OCI-LY7 (cell line): Measurements from ENCODE around the gene FZD10. TPM values are rescaled to one million over a fixed set of nuclear protein-coding genes. Genes with fewer than 3 reads are reported as not detected.

ENCODE experiments used
- BruUV-seq: library from RNA; stranded (reverse); fragments of 400-500 nt; replicated peaks from 2 replicates; lab custom pipeline; 2021; lab: Mats Ljungman, UMichigan
- CTCF ChIA-PET: fragments of 300-600 bp; sonication (Branson Sonifier 250); formaldehyde crosslinking; loops from one replicate; lab custom pipeline; 2022; ENCODE audit warnings: antibody characterized with exemption; ENCODE audit not compliant: unreplicated experiment; lab: Charles Lee
- POLR2A ChIA-PET: fragments of 300-600 bp; sonication (Branson Sonifier 250); formaldehyde crosslinking; loops from one replicate; lab custom pipeline; 2022; ENCODE audit warnings: antibody characterized with exemption; lab: Charles Lee
- DNase-seq: peaks from one replicate; pipeline ENCODE4 v3.0.0-alpha.2; 2015; ENCODE audit warnings: low spot score
- H2AFZ ChIP-seq: fragments of 200-600 bp; sonication (generic), shearing (Covaris generic); 2 replicates; pipeline ENCODE4 v1.6.1; 2014; ENCODE audit warnings: mild to moderate bottlenecking, antibody characterized with exemption, low read length, moderate library complexity
- H3K27ac ChIP-seq: fragments of 200-600 bp; sonication (generic); 2 replicates; pipeline ENCODE4 v1.5.1; 2014; ENCODE audit warnings: mixed run types, low read depth, mild to moderate bottlenecking, moderate library complexity, low read length, inconsistent platforms; ENCODE audit not compliant: poor library complexity, severe bottlenecking
- H3K36me3 ChIP-seq: fragments of 200-600 bp; sonication (generic); 2 replicates; pipeline ENCODE4 v1.6.1; 2014; ENCODE audit warnings: mild to moderate bottlenecking, antibody characterized with exemption, low read length, moderate library complexity, mixed read lengths; ENCODE audit not compliant: insufficient read depth
- H3K4me1 ChIP-seq: fragments of 200-600 bp; sonication (generic); 2 replicates; pipeline ENCODE4 v1.5.1; 2014; ENCODE audit warnings: mild to moderate bottlenecking, low read length; ENCODE audit not compliant: insufficient read depth, poor library complexity, severe bottlenecking
- H3K4me2 ChIP-seq: fragments of 200-600 bp; sonication (generic); 2 replicates; pipeline ENCODE4 v1.6.1; 2014; ENCODE audit warnings: mild to moderate bottlenecking, low read length
- H3K4me3 ChIP-seq: fragments of 200-600 bp; sonication (generic); 2 replicates; pipeline ENCODE4 v1.5.1; 2014; ENCODE audit warnings: mild to moderate bottlenecking, low read depth, low read length; ENCODE audit not compliant: poor library complexity, severe bottlenecking
- H3K79me2 ChIP-seq: fragments of 200-600 bp; sonication (generic); 2 replicates; pipeline ENCODE4 v1.6.1; 2016; ENCODE audit warnings: low read depth, mild to moderate bottlenecking, low read length, moderate library complexity, mixed read lengths; ENCODE audit not compliant: insufficient read depth
- H3K9me2 ChIP-seq: fragments of 200-600 bp; sonication (generic); 2 replicates; pipeline ENCODE4 v1.6.1; 2016; ENCODE audit warnings: mild to moderate bottlenecking, low read length, mixed read lengths; ENCODE audit not compliant: insufficient read depth
- H3K9me3 ChIP-seq: fragments of 200-600 bp; sonication (generic); 2 replicates; pipeline ENCODE4 v1.6.1; 2014; ENCODE audit warnings: mild to moderate bottlenecking, mixed run types, low read length, mixed read lengths
- H4K20me1 ChIP-seq: fragments of 200-600 bp; sonication (generic); 2 replicates; pipeline ENCODE4 v1.6.1; 2014; ENCODE audit warnings: mild to moderate bottlenecking, antibody characterized with exemption, low read length, moderate library complexity, mixed read lengths; ENCODE audit not compliant: insufficient read depth
- EZH2phosphoT487 ChIP-seq: fragments of 200-600 bp; sonication (generic); IDR thresholded peaks from 2 replicates; pipeline ENCODE4 v1.6.1; 2018; ENCODE audit warnings: low read depth, borderline replicate concordance, mild to moderate bottlenecking, mixed run types, antibody characterized with exemption, low read length, moderate library complexity, mixed read lengths
- intact Hi-C: fragments of 100-400 bp; cut with micrococcal nuclease; formaldehyde crosslinking; loops from one replicate; pipeline ENCODE4 v1.10.0; 2022; ENCODE audit not compliant: unreplicated experiment
- total RNA-seq, 2 experiments: library from RNA; depleted of rRNA in 1 of 2; stranded (reverse); fragments of >200 nt in 1 of 2; shearing (Covaris generic) in 1 of 2; gene quantifications; 2 replicates each; pipeline ENCODE4 v1.2.3, GENCODE V29; 2014 to 2022
- TF ChIP-seq, protein P1 (sequence below): fragments of 200-600 bp; sonication (generic); conservative IDR thresholded peaks from 2 replicates; pipeline ENCODE4 v1.5.1; 2014; ENCODE audit warnings: mild to moderate bottlenecking, antibody characterized with exemption, low read length, moderate library complexity, mixed read lengths

The FZD10 gene
- total RNA-seq, 2 experiments from 2014 or later = not detected

DNA sequence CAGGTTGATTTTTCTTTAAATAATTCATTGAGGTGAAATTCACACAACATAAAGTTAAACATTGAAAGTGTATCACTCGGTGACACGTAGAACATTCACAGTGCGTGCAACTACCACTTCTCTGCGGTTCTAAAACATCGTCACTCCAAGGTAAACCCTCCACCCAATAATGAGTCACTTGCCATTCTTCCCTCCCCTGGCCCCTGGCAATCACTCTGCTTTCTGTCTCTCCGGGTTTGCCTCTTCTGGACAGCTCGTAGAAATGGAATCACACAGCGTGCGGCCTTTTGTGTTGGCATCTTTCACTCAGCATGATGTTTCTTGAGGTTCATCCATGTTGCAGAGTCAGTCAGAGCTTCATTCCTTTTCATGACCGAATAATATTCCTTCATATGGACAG is 18.9 kb downstream of the FZD10 start:
- CTCF ChIA-PET = no interaction called here
- Histone ChIP-seq H3K9me2 (no peaks in the 10 kb centered on the region), H3K36me3 (no peaks in the 10 kb centered on the region), H2AFZ (no peak overlapping the region), H3K9me3 (no peaks in the 10 kb centered on the region), H3K4me2 (no peak overlapping the region), H4K20me1 (no peaks in the 10 kb centered on the region), H3K79me2 (no peaks in the 10 kb centered on the region), H3K27ac (no peak overlapping the region), H3K4me3 (no peak overlapping the region), H3K4me1 (no peaks in the 10 kb centered on the region)
- no TSS peak for BruUV-seq
- TF ChIP-seq EZH2phosphoT487 = no peak
- TF ChIP-seq, protein P1, sequence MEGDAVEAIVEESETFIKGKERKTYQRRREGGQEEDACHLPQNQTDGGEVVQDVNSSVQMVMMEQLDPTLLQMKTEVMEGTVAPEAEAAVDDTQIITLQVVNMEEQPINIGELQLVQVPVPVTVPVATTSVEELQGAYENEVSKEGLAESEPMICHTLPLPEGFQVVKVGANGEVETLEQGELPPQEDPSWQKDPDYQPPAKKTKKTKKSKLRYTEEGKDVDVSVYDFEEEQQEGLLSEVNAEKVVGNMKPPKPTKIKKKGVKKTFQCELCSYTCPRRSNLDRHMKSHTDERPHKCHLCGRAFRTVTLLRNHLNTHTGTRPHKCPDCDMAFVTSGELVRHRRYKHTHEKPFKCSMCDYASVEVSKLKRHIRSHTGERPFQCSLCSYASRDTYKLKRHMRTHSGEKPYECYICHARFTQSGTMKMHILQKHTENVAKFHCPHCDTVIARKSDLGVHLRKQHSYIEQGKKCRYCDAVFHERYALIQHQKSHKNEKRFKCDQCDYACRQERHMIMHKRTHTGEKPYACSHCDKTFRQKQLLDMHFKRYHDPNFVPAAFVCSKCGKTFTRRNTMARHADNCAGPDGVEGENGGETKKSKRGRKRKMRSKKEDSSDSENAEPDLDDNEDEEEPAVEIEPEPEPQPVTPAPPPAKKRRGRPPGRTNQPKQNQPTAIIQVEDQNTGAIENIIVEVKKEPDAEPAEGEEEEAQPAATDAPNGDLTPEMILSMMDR = no peak
- intact Hi-C loops = no loop called here
- POLR2A ChIA-PET = no interaction called here
- DNase-seq = no peak

- Histone ChIP-seq H3K9me2 (no peaks in the 10 kb centered on the region), H3K4me1 (no peaks in the 10 kb centered on the region), H2AFZ (no peak overlapping the region), H3K4me3 (no peak overlapping the region), H3K9me3 (no peaks in the 10 kb centered on the region), H3K4me2 (no peak overlapping the region), H4K20me1 (no peaks in the 10 kb centered on the region), H3K36me3 (no peaks in the 10 kb centered on the region), H3K79me2 (no peaks in the 10 kb centered on the region), H3K27ac (no peak overlapping the region)
- no peak for DNase-seq
- TF ChIP-seq, protein P1 = no peak
- TF ChIP-seq EZH2phosphoT487 = no peak
- intact Hi-C loops = no loop called here
- ChIA-PET POLR2A (no interaction called here), CTCF (no interaction called here)
- no TSS peak for BruUV-seq
Measured at GRCh38 chr12:130183585-130184370, 21.5 kb downstream of the FZD10 start.

- intact Hi-C loops = no loop called here
Measured at GRCh38 chr12:130184404-130185090, 22.3 kb downstream of the FZD10 start.

More at GRCh38 chr12:130184404-130185090, 22.3 kb downstream of the FZD10 start:
- Histone ChIP-seq H3K4me2 (no peak overlapping the region), H3K36me3 (no peaks in the 10 kb centered on the region), H3K79me2 (no peaks in the 10 kb centered on the region), H3K4me1 (no peaks in the 10 kb centered on the region), H4K20me1 (no peaks in the 10 kb centered on the region), H3K9me3 (no peaks in the 10 kb centered on the region), H2AFZ (no peak overlapping the region), H3K9me2 (no peaks in the 10 kb centered on the region), H3K27ac (no peak overlapping the region), H3K4me3 (no peak overlapping the region)
- DNase-seq = no peak
- ChIA-PET CTCF (no interaction called here), POLR2A (no interaction called here)
- no TSS peak for BruUV-seq
- TF ChIP-seq, protein P1 = no peak
- TF ChIP-seq EZH2phosphoT487 = no peak
